Measurements from ENCODE around the gene GAA. TPM values are rescaled to one million over a fixed set of nuclear protein-coding genes. Genes with fewer than 3 reads are reported as not detected.
A peak's percentile ranks its signal among the peaks of the same experiment; 100 is the strongest.

GAA gene
- total RNA-seq, 1 donor = 76.7 TPM

GRCh38 chr17:80101946-80102663, 724 bp downstream of the GAA start:
- H4K20me1 ChIP-seq (ENCODE audit: insufficient read depth, low read length) = no peaks in the 10 kb centered on the region
- no peak for TF ChIP-seq CTCF (IDR thresholded peaks at IDR 0.05; ENCODE audit: extremely low read depth, low read depth, low read length)
- H3K4me2 ChIP-seq (ENCODE audit: insufficient read depth, low read length) = peak overlapping the region; percentile 99
- peaks cover 13% of the 10 kb centered on the region for H3K4me1 ChIP-seq (ENCODE audit: insufficient read depth, low read length)
- peak overlapping the region; percentile 66 for H3K27ac ChIP-seq (ENCODE audit: low read depth, low read length)
- no peaks in the 10 kb centered on the region for H3K27me3 ChIP-seq (ENCODE audit: insufficient read depth, low read length)
- H3K36me3 ChIP-seq (ENCODE audit: insufficient read depth, low read length) = no peaks in the 10 kb centered on the region
- peaks cover 6% of the 10 kb centered on the region for H3K79me2 ChIP-seq (ENCODE audit: insufficient read depth, low read length)
- peak overlapping the region; percentile 99 for H2AFZ ChIP-seq (ENCODE audit: low read length)
- peak; percentile 94 for DNase-seq (ENCODE audit: insufficient read length, low spot score, missing footprints)
- H3K4me3 ChIP-seq (ENCODE audit: insufficient read depth, low read length) = peak overlapping the region; percentile 95
- no peaks in the 10 kb centered on the region for H3K9me3 ChIP-seq (ENCODE audit: low read depth, low read length)

GRCh38 chr17:80102664-80103448, 1.5 kb downstream of the GAA start:
- no peak for TF ChIP-seq CTCF (IDR thresholded peaks at IDR 0.05; ENCODE audit: extremely low read depth, low read depth, low read length)
- H3K79me2 ChIP-seq (ENCODE audit: insufficient read depth, low read length) = peaks cover 6% of the 10 kb centered on the region
- H3K36me3 ChIP-seq (ENCODE audit: insufficient read depth, low read length) = no peaks in the 10 kb centered on the region
- H3K27me3 ChIP-seq (ENCODE audit: insufficient read depth, low read length) = no peaks in the 10 kb centered on the region
- H3K4me3 ChIP-seq (ENCODE audit: insufficient read depth, low read length) = peak overlapping the region; percentile 95
- H3K4me1 ChIP-seq (ENCODE audit: insufficient read depth, low read length) = peaks cover 13% of the 10 kb centered on the region
- H3K9me3 ChIP-seq (ENCODE audit: low read depth, low read length) = no peaks in the 10 kb centered on the region
- DNase-seq (ENCODE audit: insufficient read length, low spot score, missing footprints) = peak; percentile 70
- no peaks in the 10 kb centered on the region for H4K20me1 ChIP-seq (ENCODE audit: insufficient read depth, low read length)
- no peak overlapping the region for H2AFZ ChIP-seq (ENCODE audit: low read length)
- H3K4me2 ChIP-seq (ENCODE audit: insufficient read depth, low read length) = peak overlapping the region; percentile 99
- no peak overlapping the region for H3K27ac ChIP-seq (ENCODE audit: low read depth, low read length)

GRCh38 chr17:80103449-80104085, 2.2 kb downstream of the GAA start:
- Histone ChIP-seq H2AFZ (ENCODE audit: low read length) (no peak overlapping the region), H3K27ac (ENCODE audit: low read depth, low read length) (no peak overlapping the region), H3K4me3 (ENCODE audit: insufficient read depth, low read length) (no peak overlapping the region), H3K79me2 (ENCODE audit: insufficient read depth, low read length) (peaks cover 6% of the 10 kb centered on the region), H4K20me1 (ENCODE audit: insufficient read depth, low read length) (no peaks in the 10 kb centered on the region), H3K9me3 (ENCODE audit: low read depth, low read length) (no peaks in the 10 kb centered on the region), H3K36me3 (ENCODE audit: insufficient read depth, low read length) (no peaks in the 10 kb centered on the region), H3K4me1 (ENCODE audit: insufficient read depth, low read length) (peaks cover 13% of the 10 kb centered on the region), H3K4me2 (ENCODE audit: insufficient read depth, low read length) (no peak overlapping the region), H3K27me3 (ENCODE audit: insufficient read depth, low read length) (no peaks in the 10 kb centered on the region)
- TF ChIP-seq CTCF (IDR thresholded peaks at IDR 0.05; ENCODE audit: extremely low read depth, low read depth, low read length) = no peak
- DNase-seq (ENCODE audit: insufficient read length, low spot score, missing footprints) = peak; percentile 66
